Endothelial cell of umbilical vein (primary cell): ENCODE results near the gene BCL6B. TPM values are rescaled to one million over a fixed set of nuclear protein-coding genes. Genes with fewer than 3 reads are reported as not detected.

Experiments
- BruUV-seq: library from RNA; stranded (reverse); fragments of 400-500 nt; replicated peaks from 2 replicates; lab custom pipeline; 2021; lab: Mats Ljungman, UMichigan
- CTCF ChIA-PET: fragments of 300-600, 350-600 bp; sonication (Branson Sonifier 250); formaldehyde crosslinking; loops from one replicate; lab custom pipeline; 2021; ENCODE audit warnings: antibody characterized with exemption, inconsistent platforms; lab: Charles Lee
- POLR2A ChIA-PET: fragments of 300-600, 350-600 bp; sonication (Branson Sonifier 250); formaldehyde crosslinking; loops from one replicate; lab custom pipeline; 2021; ENCODE audit warnings: antibody characterized with exemption, inconsistent platforms; lab: Charles Lee
- DNase-seq: peaks from one replicate; pipeline ENCODE4 v3.0.0-alpha.2; 2011; ENCODE audit warnings: low read depth, low spot score
- FAIRE-seq: peaks from 2 replicates; lab custom pipeline; 2011; peaks lifted over from hg19 to GRCh38; lab: Jason Lieb, UNC
- H2AFZ ChIP-seq: 2 replicates; pipeline ENCODE4 v1.6.0; 2012; ENCODE audit warnings: low read depth, low read length, control low read depth, inconsistent platforms
- H3K27ac ChIP-seq: 2 replicates; pipeline ENCODE4 v1.5.1; 2011; ENCODE audit warnings: low read depth, mild to moderate bottlenecking, control low read depth, low read length, moderate library complexity; ENCODE audit not compliant: insufficient read depth
- H3K27me3 ChIP-seq, 2 experiments: 2 replicates each; pipeline versions ENCODE4 v1.6.0 to v1.6.1; 2011; ENCODE audit warnings: low read length in 2 of 2, mixed read lengths in 1 of 2; ENCODE audit not compliant: control insufficient read depth in 2 of 2, insufficient read depth in 2 of 2
- H3K36me3 ChIP-seq, 2 experiments: 2 replicates in 1 of 2; 3 replicates in 1 of 2; pipeline ENCODE4 v1.5.1; 2011; ENCODE audit warnings: low read length in 2 of 2, mild to moderate bottlenecking in 1 of 2, moderate library complexity in 1 of 2; ENCODE audit not compliant: control insufficient read depth in 2 of 2, insufficient read depth in 2 of 2; ENCODE audit errors: extremely low read depth in 1 of 2
- H3K4me1 ChIP-seq: 3 replicates; pipeline ENCODE4 v1.5.1; 2011; ENCODE audit warnings: mild to moderate bottlenecking, low read length; ENCODE audit not compliant: control insufficient read depth, insufficient read depth; ENCODE audit errors: extremely low read depth
- H3K4me2 ChIP-seq: 2 replicates; pipeline ENCODE4 v1.6.1; 2011; ENCODE audit warnings: low read length, control low read depth, mixed read lengths; ENCODE audit not compliant: insufficient read depth
- H3K4me3 ChIP-seq, 3 experiments: fragments of 200-600 bp in 1 of 3; sonication (generic), shearing (Covaris generic) in 1 of 3; replicated peaks in 1 of 3; 2 replicates each; pipeline ENCODE4 v1.5.1; 2011 to 2016; ENCODE audit warnings: control low read depth in 3 of 3, low read length in 3 of 3, mild to moderate bottlenecking in 2 of 3, inconsistent platforms in 1 of 3, low read depth in 1 of 3, moderate library complexity in 1 of 3; ENCODE audit not compliant: insufficient read depth in 1 of 3
- H3K79me2 ChIP-seq: 2 replicates; pipeline ENCODE4 v1.6.0; 2012; ENCODE audit warnings: low read length, inconsistent platforms; ENCODE audit not compliant: control insufficient read depth, insufficient read depth
- H3K9ac ChIP-seq: replicated peaks from 2 replicates; pipeline ENCODE3; 2011; ENCODE audit warnings: low read length, control low read depth; ENCODE audit not compliant: insufficient read depth; ENCODE audit errors: extremely low read depth
- H3K9me1 ChIP-seq: replicated peaks from 3 replicates; pipeline ENCODE4 v1.6.0; 2011; ENCODE audit warnings: mild to moderate bottlenecking, low read length; ENCODE audit not compliant: control insufficient read depth, insufficient read depth; ENCODE audit errors: extremely low read depth
- H3K9me3 ChIP-seq: replicated peaks from 2 replicates; pipeline ENCODE4 v1.5.1; 2012; ENCODE audit warnings: low read length, inconsistent platforms; ENCODE audit not compliant: control insufficient read depth, insufficient read depth
- H4K20me1 ChIP-seq: replicated peaks from 2 replicates; pipeline ENCODE3; 2011; ENCODE audit warnings: mild to moderate bottlenecking, low read length; ENCODE audit not compliant: control insufficient read depth, insufficient read depth; ENCODE audit errors: extremely low read depth
- CTCF ChIP-seq, 2 donors: IDR thresholded peaks; 1 replicate in 1 of 2; 2 replicates in 1 of 2; pipeline ENCODE4 v1.5.1; 2011; ENCODE audit warnings: low read length in 2 of 2, mild to moderate bottlenecking in 2 of 2, moderate library complexity in 2 of 2, control low read depth in 1 of 2, inconsistent platforms in 1 of 2, low read depth in 1 of 2; ENCODE audit not compliant: insufficient read depth in 1 of 2; ENCODE audit errors: extremely low read depth in 1 of 2
- POLR2AphosphoS5 ChIP-seq: IDR thresholded peaks from 2 replicates; pipeline ENCODE4 v1.6.1; 2012; ENCODE audit warnings: low read depth, mild to moderate bottlenecking, control low read depth, low read length, moderate library complexity; ENCODE audit not compliant: insufficient read depth
- dilution Hi-C: fragments of 300-500 bp; cut with MboI; formaldehyde crosslinking; loops from one replicate; pipeline ENCODE4 v1.15.0; 2019; ENCODE audit warnings: low sequenced_read_pairs; ENCODE audit not compliant: extremely low pct_ligation_motif_present
- intact Hi-C: fragments of 100-400 bp; cut with micrococcal nuclease; formaldehyde crosslinking; loops from one replicate; pipeline ENCODE4 v1.10.0; 2022
- microRNA counts: library from miRNA; unstranded; fragments of <30 nt; microRNA quantifications from one replicate; lab custom pipeline; 2016
- polyA plus RNA-seq, 4 experiments: library from polyadenylated mRNA; depleted of rRNA in 3 of 4; stranded (reverse) in 3 of 4; unstranded in 1 of 4; fragments of >200 nt; gene quantifications; 2 replicates each; pipeline versions ENCODE4 v1.2.1 to v1.2.3, GENCODE V29; 2011 to 2012; ENCODE audit warnings: missing spikeins in 1 of 4
- small RNA-seq: library from RNA; depleted of rRNA; stranded (forward); fragments of <200 nt; gene quantifications from one replicate; pipeline ENCODE3, GENCODE V24; 2012; ENCODE audit warnings: low replicate concordance, low read depth; ENCODE audit not compliant: insufficient read depth, insufficient read length
- total RNA-seq: library from RNA; stranded (reverse); gene quantifications from 2 replicates; pipeline ENCODE4 v1.2.3, GENCODE V29; 2021

BCL6B gene
- total and polyA plus RNA-seq, 2 donors (not counting 3 experiments of a cell fraction or from before 2014, with no cell fraction given): 93.5 to 160 TPM

DNA sequence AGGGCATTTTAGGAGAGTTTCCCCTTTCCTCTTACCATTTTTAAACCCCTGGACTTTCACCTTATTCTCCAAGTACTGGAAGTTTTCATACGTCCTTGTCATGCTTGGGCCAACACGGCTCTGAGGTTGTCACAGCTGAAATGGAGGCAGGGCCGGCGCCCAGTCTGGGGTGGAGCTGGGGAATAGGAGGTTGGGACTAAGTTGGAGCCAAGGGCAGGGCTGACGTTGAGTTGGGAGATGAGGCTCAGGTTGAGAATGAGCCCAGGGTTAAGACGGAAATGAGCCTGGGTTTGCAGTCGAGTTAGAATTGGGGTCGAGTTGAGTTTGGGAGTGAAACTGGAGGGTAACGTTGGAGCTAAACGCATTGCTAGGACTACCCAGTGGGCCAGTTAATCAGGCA lies 55.9 kb downstream of the BCL6B start:
- no peak for DNase-seq
- dilution Hi-C loops: no loop called here

More for the DNA sequence above, 55.9 kb downstream of the BCL6B start:
- H3K79me2 ChIP-seq: no peaks in the 10 kb centered on the region
- no peak overlapping the region for H3K9ac ChIP-seq
- H3K4me1 ChIP-seq: peaks cover under 1% of the 10 kb centered on the region
- intact Hi-C loops: no loop called here
- no peaks in the 10 kb centered on the region for H3K9me3 ChIP-seq
- H3K9me1 ChIP-seq: no peaks in the 10 kb centered on the region
- ChIA-PET CTCF (interaction anchor here (1.1 kb wide), 3 partner anchors 8 to 136 kb away, joined by 3 read pairs; no protein-coding TSS in a partner anchor), POLR2A (no interaction called here)
- FAIRE-seq: no peak
- H2AFZ ChIP-seq: no peak overlapping the region
- no TSS peak for BruUV-seq
- H3K27me3 ChIP-seq: no peaks in the 10 kb centered on the region
- H3K27ac ChIP-seq: no peak overlapping the region
- TF ChIP-seq CTCF (IDR thresholded peaks at IDR 0.05; ENCODE audit: extremely low read depth in 1 of 2, insufficient read depth in 1 of 2, low read depth in 1 of 2, low read length in 2 of 2) (no peak), POLR2AphosphoS5 (no peak)
- no peak overlapping the region for H3K4me2 ChIP-seq
- no peaks in the 10 kb centered on the region for H4K20me1 ChIP-seq
- no peaks in the 10 kb centered on the region for H3K36me3 ChIP-seq
- H3K4me3 ChIP-seq: no peak overlapping the region

MicroRNA genes within 50 kb of the gene (microRNA counts, 767-probe panel; counts per million panel counts)
- microRNA hsa-miR-195-5p (lab: Ali Mortazavi, UCI) (723 counts per million, percentile 96 among the panel's probes with 10 or more counts), microRNA hsa-miR-497-5p (lab: Ali Mortazavi, UCI) (723 counts per million, percentile 96 among the panel's probes with 10 or more counts)

Small RNA genes within 50 kb of the gene (small RNA-seq; reads per million reads assigned to genes)
- 0.66 reads per million for gene AC120057.1

Other genes with a start within 250 kb of the BCL6B start
- gene FBXO39, start 246.8 kb upstream of the BCL6B start, total RNA-seq: 0.20 and 0.99 TPM in 2 replicates
- gene FBXO39, start 246.8 kb upstream of the BCL6B start, polyA plus RNA-seq: 2.7 and 3.1 TPM in 2 replicates
- gene TEKT1, start 191.3 kb upstream of the BCL6B start, total RNA-seq: not detected in 2 replicates
- not detected in 2 replicates for gene TEKT1, start 191.3 kb upstream of the BCL6B start, polyA plus RNA-seq
- gene ALOX12, start 27.0 kb upstream of the BCL6B start, total RNA-seq: not detected in 2 replicates
- gene ALOX12, start 27.0 kb upstream of the BCL6B start, polyA plus RNA-seq: not detected in 2 replicates
- 272 and 287 TPM in 2 replicates for gene RNASEK, start 10.4 kb upstream of the BCL6B start, total RNA-seq
- 309 and 319 TPM in 2 replicates for gene RNASEK, start 10.4 kb upstream of the BCL6B start, polyA plus RNA-seq
- 18.6 and 24.7 TPM in 2 replicates for gene SLC16A13, start 13.0 kb downstream of the BCL6B start, total RNA-seq
- 16.8 and 18.4 TPM in 2 replicates for gene SLC16A13, start 13.0 kb downstream of the BCL6B start, polyA plus RNA-seq
- 0.53 and 0.95 TPM in 2 replicates for gene SLC16A11, start 21.0 kb downstream of the BCL6B start, total RNA-seq
- gene SLC16A11, start 21.0 kb downstream of the BCL6B start, polyA plus RNA-seq: 1.1 and 1.4 TPM in 2 replicates
- not detected in 2 replicates for gene CLEC10A, start 57.2 kb downstream of the BCL6B start, total RNA-seq
- 0.14 and 0.18 TPM in 2 replicates for gene CLEC10A, start 57.2 kb downstream of the BCL6B start, polyA plus RNA-seq
- gene ASGR2, start 91.8 kb downstream of the BCL6B start, total RNA-seq: not detected in 2 replicates
- gene ASGR2, start 91.8 kb downstream of the BCL6B start, polyA plus RNA-seq: not detected in 2 replicates
- 10.2 and 14.0 TPM in 2 replicates for gene ASGR1, start 156.3 kb downstream of the BCL6B start, total RNA-seq
- 12.5 and 13.7 TPM in 2 replicates for gene ASGR1, start 156.3 kb downstream of the BCL6B start, polyA plus RNA-seq
- 26.6 and 34.6 TPM in 2 replicates for gene DLG4, start 196.8 kb downstream of the BCL6B start, total RNA-seq
- 14.0 and 14.9 TPM in 2 replicates for gene DLG4, start 196.8 kb downstream of the BCL6B start, polyA plus RNA-seq
- 300 and 308 TPM in 2 replicates for gene ACADVL, start 196.9 kb downstream of the BCL6B start, total RNA-seq
- 376 and 423 TPM in 2 replicates for gene ACADVL, start 196.9 kb downstream of the BCL6B start, polyA plus RNA-seq
- 52.1 and 55.9 TPM in 2 replicates for gene DVL2, start 211.5 kb downstream of the BCL6B start, total RNA-seq
- gene DVL2, start 211.5 kb downstream of the BCL6B start, polyA plus RNA-seq: 15.8 and 17.2 TPM in 2 replicates
- 54.7 and 56.2 TPM in 2 replicates for gene PHF23, start 216.4 kb downstream of the BCL6B start, total RNA-seq
- 35.6 and 39.0 TPM in 2 replicates for gene PHF23, start 216.4 kb downstream of the BCL6B start, polyA plus RNA-seq
- 401 and 403 TPM in 2 replicates for gene GABARAP, start 219.4 kb downstream of the BCL6B start, total RNA-seq
- gene GABARAP, start 219.4 kb downstream of the BCL6B start, polyA plus RNA-seq: 882 and 1,043 TPM in 2 replicates
- 143 and 145 TPM in 2 replicates for gene CTDNEP1, start 228.7 kb downstream of the BCL6B start, total RNA-seq
- gene CTDNEP1, start 228.7 kb downstream of the BCL6B start, polyA plus RNA-seq: 130 and 137 TPM in 2 replicates
- gene ELP5, start 229.2 kb downstream of the BCL6B start, total RNA-seq: 41.6 and 44.4 TPM in 2 replicates
- 53.3 and 54.7 TPM in 2 replicates for gene ELP5, start 229.2 kb downstream of the BCL6B start, polyA plus RNA-seq
- gene CLDN7, start 239.4 kb downstream of the BCL6B start, total RNA-seq: 25.4 and 27.9 TPM in 2 replicates
- 24.9 and 25.7 TPM in 2 replicates for gene CLDN7, start 239.4 kb downstream of the BCL6B start, polyA plus RNA-seq